Activated T-helper 1 cell treated with anti-CD3 and anti-CD28 coated beads, Interleukin-2, amount 50 U/mL, for 16 hours (primary cell): ENCODE data around the gene GTF2A1.
A peak's percentile ranks its signal among the peaks of the same experiment; 100 is the strongest.
"Not testable (repeated sequence)": the region's sequence is repeated elsewhere in the genome, so short reads cannot be mapped to it uniquely, and the experiment has no call there.

ENCODE experiments used
- DNase-seq, 2 donors: peaks; one replicate each; pipeline ENCODE4 v3.0.0-alpha.2; 2020; ENCODE audit warnings: low read depth in 1 of 2, low spot score in 1 of 2

GTF2A1 gene

GRCh38 chr14:81233615-81234014, 12.9 kb upstream of the GTF2A1 start:
- DNase-seq, result no peak

- no peak for DNase-seq
These were observed 10.8 kb upstream of the GTF2A1 start for GRCh38 chr14:81231540-81231939.

- no peak for DNase-seq
These were observed 3.5 kb upstream of the GTF2A1 start for GRCh38 chr14:81224222-81224621.

- DNase-seq, result not testable (repeated sequence)
These were observed 3.0 kb upstream of the GTF2A1 start for GRCh38 chr14:81223788-81224187.

- no peak for DNase-seq
These were observed 1.9 kb upstream of the GTF2A1 start for GRCh38 chr14:81222691-81223090.

- no peak for DNase-seq
These were observed 1.4 kb upstream of the GTF2A1 start for GRCh38 chr14:81222126-81222525.

GRCh38 chr14:81221579-81222102, 882 bp upstream of the GTF2A1 start:
- no peak for DNase-seq

GRCh38 chr14:81220580-81220829, 254 bp downstream of the GTF2A1 start:
- no peak for DNase-seq

- peak in 1 of 2 donors; percentile 20 for DNase-seq
These were observed 790 bp downstream of the GTF2A1 start for GRCh38 chr14:81219759-81220579.

GRCh38 chr14:81219210-81219758, 1.5 kb downstream of the GTF2A1 start:
- peak; percentile 73 to 76 for DNase-seq

GRCh38 chr14:81211844-81212243, 8.9 kb downstream of the GTF2A1 start:
- DNase-seq, result no peak

GRCh38 chr14:81209167-81209836, 11.5 kb downstream of the GTF2A1 start:
- DNase-seq, result no peak

- no peak for DNase-seq
These were observed 12.3 kb downstream of the GTF2A1 start for GRCh38 chr14:81208489-81208888.

- no peak for DNase-seq
These were observed 14.6 kb downstream of the GTF2A1 start for GRCh38 chr14:81206115-81206514.

GRCh38 chr14:81205639-81206038, 15.1 kb downstream of the GTF2A1 start:
- DNase-seq, result no peak

- no peak for DNase-seq
These were observed 20.7 kb downstream of the GTF2A1 start for GRCh38 chr14:81200054-81200453.

GRCh38 chr14:81199084-81199483, 21.7 kb downstream of the GTF2A1 start:
- no peak for DNase-seq

- DNase-seq, result no peak
These were observed 22.1 kb downstream of the GTF2A1 start for GRCh38 chr14:81198651-81199050.

- no peak for DNase-seq
These were observed 26.7 kb downstream of the GTF2A1 start for GRCh38 chr14:81193924-81194633.

- no peak for DNase-seq
These were observed 28.2 kb downstream of the GTF2A1 start for GRCh38 chr14:81192594-81192993.

- DNase-seq, result no peak
These were observed 32.8 kb downstream of the GTF2A1 start for GRCh38 chr14:81187832-81188522.
